Left cardiac atrium (tissue), 4 donors: ENCODE data around the gene RPTOR. TPM values are rescaled to one million over a fixed set of nuclear protein-coding genes. Genes with fewer than 3 reads are reported as not detected.

Experiments used
- ATAC-seq, 2 donors: fragments of 200-7000 bp; cut with Tn5 transposase; one replicate each; pipeline ENCODE4 v1.9.1; 2020; ENCODE audit warnings: mild to moderate bottlenecking in 2 of 2, moderate library complexity in 2 of 2
- DNase-seq: peaks from one replicate; pipeline ENCODE4 v3.0.0-alpha.2; 2020
- intact Hi-C, 2 donors: fragments of 100-400 bp; cut with DNase I; formaldehyde crosslinking; loops; one replicate each; pipeline versions ENCODE4 v1.14.1 to v1.15.1; 2022 to 2023
- total RNA-seq, 2 donors: library from RNA; stranded (reverse); fragmentation: NEBNext Ultra II Directional; extraction: Animal tissue kit (Norgen Biotek cat#: 25700); gene quantifications; one replicate each; pipeline ENCODE4 v1.2.1, GENCODE V29; 2021
- donor health status: DM: no; HTN: yes; CAD: no.
- donor health status: DM: no; HTN: yes; CAD: no; lungs with severe emphysema.
- donor health status: DM: yes; HTN: yes; CAD: no.
- donor health status: Dilated cardiomyopathy.

The RPTOR gene
- total RNA-seq, 2 donors from 2014 or later, result 18.9 to 22.9 TPM

- no peak for ATAC-seq
- no peak for DNase-seq
- intact Hi-C loops, result no loop called here
Measured at GRCh38 chr17:81013642-81014041, 469.0 kb downstream of the RPTOR start.

- intact Hi-C loops, result no loop called here
- ATAC-seq, result no peak
- DNase-seq, result no peak
Measured at GRCh38 chr17:81015136-81015535, 470.5 kb downstream of the RPTOR start.

Other genes starting within 250 kb of the RPTOR start
- 10 to 100 TPM; 10.3 to 11.7 TPM for gene ENDOV, start 129.7 kb upstream of the RPTOR start, total RNA-seq
- not detected for gene NPTX1, start 68.2 kb upstream of the RPTOR start, total RNA-seq